Measurements from ENCODE around the gene BMPER.

- TF ChIP-seq CTCF (IDR thresholded peaks at IDR 0.05; ENCODE audit: poor library complexity, severe bottlenecking) = no peak
- no peak for TF ChIP-seq POLR2AphosphoS5 (IDR thresholded peaks at IDR 0.05)
- no peak for TF ChIP-seq MXI1 (conservative IDR thresholded peaks at IDR 0.05; ENCODE audit: poor library complexity, severe bottlenecking)
These were observed 138.3 kb downstream of the BMPER start for GRCh38 chr7:34043461-34044305.

All from neural cell (in vitro differentiated cells).